HG02973 (cell line): ENCODE results near the gene DIS3L2.
"Not testable (repeated sequence)": the region's sequence is repeated elsewhere in the genome, so short reads cannot be mapped to it uniquely, and the experiment has no call there.

ENCODE experiments used
- ATAC-seq: cut with Tn5 transposase; IDR thresholded peaks from one replicate; pipeline ENCODE4 v1.9.1; 2021; ENCODE audit warnings: moderate library complexity; ENCODE audit not compliant: unreplicated experiment

DIS3L2 gene

DNA sequence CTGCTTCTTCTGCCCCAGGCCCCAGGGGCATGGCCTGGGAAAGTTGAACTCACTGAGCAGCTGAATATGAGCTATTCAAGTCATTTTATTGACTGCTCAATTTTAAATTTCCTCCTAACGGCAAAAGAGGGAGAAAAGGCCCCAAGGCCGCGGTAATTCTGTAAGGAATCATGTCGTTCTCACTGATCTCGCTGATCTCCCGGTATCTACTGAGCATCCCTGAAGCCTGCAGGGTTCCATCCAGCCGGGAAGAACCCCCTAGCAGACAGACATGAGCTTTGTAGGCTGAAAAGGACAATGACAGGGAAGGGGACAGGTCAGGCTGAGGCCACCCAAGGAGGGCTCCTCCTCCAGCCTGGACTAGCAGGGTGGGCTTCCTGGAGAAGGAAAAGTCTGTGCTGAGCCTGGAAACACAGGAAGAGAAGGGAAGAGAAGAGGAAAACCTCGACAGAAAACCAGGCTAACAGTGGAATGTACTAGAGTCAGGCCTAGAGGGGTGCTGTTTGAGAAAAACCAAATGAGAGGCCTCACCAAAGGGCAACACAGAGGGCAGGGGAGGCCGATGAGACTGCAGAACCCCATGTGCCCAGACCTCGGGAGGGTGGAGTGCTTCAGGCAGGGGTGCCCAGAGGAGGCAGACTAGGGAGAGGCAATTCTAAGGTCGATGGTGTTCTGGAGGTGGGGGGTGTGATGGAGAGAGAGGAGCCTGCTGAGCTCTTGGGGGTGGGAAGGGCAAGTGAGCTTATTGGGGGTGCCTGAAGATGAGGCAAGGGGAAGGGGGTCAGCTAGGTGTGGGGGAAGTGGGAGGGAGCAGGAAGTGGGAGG, 32.4 kb upstream of the DIS3L2 start:
- no peak for ATAC-seq

DNA sequence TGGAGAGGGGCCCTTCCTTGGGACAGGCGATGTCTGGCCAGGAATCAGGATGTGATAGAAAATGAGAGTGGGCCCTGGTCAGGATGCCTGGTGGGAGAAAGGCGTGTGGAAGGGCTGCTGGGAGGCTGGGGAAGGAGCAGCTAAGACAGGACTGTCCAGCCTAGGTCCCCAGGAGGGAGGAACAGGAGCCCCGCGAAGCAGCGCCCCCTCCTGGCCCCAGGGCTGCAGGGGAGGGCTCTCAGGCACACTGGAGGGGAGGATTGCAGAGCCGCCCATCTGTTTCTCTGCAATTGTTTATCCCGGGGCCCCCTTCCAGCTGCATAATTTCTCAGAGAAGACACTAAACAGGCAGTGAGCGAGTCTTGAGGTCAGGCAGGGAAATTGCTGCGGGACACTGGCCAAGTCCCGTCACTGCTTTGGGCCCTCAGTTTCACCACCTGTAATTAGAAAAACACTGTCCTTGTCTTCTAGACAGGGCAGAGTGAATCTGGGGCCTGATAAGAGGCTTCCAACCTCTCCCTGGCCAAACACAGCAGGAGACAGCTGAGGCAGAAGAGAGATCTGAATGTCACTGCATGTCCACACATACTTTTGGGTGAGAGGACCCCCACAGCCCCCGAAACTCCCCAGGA, 31.4 kb upstream of the DIS3L2 start:
- ATAC-seq = no peak

DNA sequence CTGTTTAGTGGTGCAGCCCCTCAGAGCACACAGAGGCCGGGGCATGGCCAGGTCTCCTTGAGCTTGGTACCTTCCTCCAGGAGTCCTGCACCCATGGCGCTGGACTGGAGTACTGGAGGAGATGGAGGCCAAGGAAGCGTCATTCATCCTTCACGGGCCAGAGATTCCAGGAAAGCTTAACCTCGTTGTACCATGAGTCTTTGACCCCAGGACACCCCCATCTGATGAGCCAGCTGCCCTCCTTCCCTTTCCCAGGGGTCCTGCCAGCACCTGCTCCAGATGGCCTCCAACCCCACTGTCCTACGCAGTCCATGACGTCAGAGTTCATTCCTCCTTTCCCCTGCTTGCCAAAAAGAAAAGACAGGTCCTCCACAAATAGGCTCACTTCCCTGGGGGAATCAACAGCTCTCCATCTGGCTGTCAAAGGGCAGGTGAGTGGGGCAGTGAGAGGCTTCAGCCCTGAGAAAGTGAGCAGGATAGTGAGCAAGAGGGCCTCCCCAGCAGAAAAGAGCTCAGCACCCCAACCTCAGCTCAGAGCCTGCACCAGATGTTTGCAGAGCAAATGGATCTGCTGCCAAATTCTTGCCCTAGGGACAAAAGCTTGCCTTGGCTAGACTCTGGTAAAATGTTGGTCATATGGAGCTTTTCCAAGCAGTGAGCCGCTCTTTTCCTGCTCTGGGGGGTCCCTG, 30.8 kb upstream of the DIS3L2 start:
- ATAC-seq = no peak

DNA sequence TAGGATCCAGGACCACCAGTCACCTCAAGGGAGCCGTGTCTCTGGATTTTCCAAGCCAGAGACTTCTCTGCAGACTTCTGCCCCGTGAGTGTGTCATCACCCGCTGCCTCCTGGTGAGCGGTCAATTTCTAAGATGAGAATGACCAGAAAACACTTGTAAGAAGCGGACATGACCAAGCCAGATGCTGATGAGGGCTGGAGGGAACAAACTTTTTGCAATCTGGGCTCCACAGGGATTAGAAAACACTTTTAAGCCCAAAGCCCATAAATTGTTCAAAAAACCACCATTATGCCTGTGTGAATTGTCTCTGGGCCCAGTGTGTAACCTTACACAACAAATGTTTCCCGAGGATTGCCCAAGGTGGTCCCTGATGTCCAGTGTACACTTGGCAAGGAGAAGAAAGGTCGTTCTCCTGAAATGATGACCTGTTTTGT, 30.0 kb upstream of the DIS3L2 start:
- no peak for ATAC-seq

DNA sequence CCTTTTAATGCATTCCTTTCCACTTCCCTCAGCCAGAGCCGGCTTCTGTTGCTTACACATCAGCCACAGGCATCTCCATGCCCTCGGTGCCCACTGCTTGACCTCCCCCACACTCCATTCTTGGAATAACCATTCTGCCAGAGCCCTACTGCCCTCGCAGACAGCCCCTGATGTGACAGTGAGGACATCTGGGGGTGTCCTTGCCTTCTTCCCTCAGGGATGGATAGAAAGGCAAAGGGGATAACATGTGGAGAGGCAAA, 28.9 kb upstream of the DIS3L2 start:
- no peak for ATAC-seq

DNA sequence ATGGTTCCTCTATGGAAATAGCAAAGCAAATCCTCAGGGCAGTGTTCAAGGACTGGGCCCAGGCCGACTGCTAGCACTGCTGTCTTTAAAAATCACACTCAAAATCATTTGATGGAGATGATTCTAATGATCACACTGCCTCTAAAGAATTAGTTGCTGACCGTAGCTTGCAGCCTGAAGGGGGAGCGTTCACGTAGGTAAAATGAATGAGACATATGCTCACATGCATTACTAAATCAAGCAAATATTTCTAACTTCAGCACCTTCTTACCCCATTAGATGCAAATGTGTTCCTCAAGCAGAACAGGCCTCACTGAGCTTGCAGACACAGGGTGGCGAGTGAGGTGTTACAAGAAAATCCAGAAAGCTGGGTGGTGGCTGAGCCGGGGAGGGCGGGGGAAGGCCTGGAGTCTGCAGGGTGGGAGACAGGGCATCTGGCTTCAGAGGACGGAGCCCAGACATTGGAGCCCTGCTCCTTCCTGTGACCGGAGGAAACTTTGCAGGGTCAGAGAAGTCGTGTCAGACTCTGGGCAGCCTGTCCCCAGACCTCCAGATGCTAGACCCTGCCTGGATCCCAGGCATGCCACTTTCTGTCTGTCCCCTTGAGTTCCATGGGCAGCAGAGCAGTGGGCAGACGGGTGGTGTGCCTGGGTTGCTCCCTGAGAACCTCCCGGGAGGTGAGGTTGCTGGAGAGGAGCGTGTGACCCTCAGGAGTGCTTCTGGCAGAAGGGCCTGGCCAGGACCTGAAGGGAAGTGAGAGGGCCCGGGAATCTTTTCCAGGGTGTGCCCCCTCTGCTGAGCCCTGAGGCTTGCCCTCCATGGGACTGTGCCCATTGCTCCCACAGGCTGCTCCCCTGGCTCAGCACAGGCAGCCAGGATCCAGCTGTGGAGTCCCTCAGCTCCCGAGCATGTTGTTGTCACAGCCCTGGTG, 28.3 kb upstream of the DIS3L2 start:
- no peak for ATAC-seq

DNA sequence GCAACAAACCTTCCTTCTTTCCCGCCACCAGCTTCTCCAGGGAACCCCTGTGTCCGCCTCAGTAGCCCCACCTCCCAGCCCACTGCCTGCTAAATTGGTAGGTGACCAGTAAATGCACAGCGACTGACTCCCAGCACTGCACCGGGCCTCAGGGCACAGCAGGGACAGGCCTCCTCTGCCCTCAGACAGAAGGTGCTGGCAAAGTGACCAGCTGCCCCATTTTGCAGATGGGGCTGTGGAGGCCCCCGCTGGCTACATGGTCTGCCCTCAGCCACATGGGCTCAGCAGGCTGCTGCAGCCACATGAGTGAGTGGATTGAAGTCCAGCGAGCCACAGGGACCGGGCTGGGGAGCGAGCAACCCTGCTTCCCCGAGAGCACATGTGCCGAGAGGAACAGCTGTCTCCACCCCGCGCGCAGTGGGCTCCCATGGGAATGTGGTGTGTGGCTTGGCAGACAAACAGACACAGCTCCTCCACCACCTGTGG, 27.6 kb upstream of the DIS3L2 start:
- no peak for ATAC-seq

DNA sequence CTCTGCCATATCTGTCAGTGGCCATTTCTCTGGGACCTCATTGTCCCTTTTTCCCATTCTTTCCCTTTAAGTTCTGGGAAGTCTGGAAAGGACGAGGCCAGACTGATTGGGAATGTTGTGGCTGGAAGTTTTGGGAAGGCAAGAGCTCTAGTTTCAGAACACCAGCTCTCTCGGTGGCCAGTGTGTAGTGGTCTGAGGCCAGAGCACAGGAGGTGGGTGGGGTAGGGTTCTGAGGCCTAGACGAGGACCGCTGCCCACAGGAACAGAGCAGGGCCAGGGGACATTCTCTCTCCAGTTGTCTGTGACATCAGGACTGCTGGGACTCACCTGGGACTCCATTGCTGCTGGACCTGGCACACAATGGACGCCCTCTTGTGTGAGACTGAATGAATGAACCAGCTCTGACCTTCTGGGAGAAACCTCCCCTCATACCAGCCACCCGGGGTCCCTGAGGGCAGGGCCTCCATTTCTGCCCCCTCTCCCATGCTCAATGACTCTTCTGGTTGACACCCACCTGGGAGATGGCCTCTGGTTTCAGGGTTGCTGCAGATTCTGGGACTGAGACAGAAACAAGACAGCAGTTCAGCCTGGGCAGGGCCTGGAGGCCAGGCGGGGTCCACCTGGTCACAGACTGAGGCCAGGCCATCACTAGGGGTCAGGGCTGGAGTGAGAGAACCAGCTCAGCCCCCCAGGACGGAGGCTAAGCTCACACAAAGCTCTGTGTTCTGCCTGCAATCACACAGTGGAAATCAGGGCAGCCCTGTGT, 26.9 kb upstream of the DIS3L2 start:
- ATAC-seq = no peak

DNA sequence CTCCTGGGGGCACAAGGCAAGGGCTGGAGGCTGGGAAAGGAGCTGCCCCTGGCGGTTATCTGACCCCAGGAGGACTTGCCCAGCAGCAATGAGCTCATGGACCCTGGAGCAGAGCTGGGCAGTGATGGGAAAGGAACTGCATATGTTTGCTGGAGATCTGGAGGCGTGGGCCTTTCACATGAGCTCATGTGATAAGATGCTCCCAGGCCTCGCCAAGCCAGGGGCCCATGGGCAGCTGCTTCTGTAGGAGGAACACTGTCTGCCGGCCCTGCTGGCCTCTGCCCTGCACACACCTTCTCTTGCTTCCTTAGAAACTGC, 26.3 kb upstream of the DIS3L2 start:
- ATAC-seq = no peak

DNA sequence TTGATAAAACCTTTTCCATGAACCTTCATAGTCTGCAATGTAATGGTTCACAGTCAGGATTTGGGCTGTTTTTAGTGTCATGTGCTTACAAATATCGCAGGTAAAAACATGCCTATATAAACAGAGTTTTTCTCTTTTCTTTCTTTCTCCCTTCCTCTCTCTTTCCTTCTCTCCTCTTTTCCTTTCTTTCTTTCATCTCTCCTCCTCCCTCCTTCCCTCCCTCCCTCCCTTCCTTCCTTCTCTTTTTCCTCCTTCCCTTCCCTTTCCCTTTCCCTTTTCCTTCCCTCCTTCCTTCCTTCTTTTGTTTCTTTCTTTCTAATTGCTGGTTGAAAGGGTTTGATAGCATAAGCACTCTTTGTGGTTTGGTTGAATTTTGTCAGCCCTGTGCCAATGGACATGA, 25.7 kb upstream of the DIS3L2 start:
- ATAC-seq = no peak

DNA sequence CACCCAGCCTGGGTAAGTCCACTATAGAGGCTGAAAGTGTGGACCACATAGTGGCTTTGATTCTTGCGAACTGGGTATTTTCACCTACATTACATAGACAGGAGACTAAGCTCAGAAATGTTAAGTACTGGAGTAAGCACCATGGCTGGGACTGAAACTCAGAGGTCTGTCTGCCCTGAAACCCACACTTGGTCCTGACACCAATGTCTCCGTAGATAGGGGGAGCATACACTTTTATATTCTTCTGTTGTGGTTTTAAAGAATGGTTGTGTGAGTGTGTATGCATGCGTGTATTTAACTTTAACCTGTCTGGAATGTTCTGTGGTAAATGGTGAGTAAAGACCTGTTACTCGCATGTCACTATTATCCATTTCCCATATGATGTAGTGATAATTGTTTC, 25.0 kb upstream of the DIS3L2 start:
- no peak for ATAC-seq

DNA sequence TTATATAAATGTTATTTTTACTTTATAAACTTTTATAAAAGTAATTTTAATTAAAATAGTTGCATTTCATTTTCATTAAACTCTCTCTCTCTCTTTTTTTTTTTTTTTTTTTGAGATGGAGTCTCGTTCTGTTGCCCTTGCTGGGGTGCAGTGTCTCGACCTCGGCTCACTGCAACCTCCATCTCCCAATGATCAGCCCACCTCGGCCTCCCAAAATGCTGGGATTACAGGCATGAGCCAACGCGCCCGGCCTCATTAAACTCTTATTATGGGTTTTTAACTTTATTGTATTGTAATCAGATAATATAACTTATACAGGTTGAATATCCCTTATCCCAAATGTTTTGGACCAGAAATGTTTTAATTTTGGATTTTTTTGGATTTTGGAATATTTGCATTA, 24.5 kb upstream of the DIS3L2 start:
- ATAC-seq = no peak

DNA sequence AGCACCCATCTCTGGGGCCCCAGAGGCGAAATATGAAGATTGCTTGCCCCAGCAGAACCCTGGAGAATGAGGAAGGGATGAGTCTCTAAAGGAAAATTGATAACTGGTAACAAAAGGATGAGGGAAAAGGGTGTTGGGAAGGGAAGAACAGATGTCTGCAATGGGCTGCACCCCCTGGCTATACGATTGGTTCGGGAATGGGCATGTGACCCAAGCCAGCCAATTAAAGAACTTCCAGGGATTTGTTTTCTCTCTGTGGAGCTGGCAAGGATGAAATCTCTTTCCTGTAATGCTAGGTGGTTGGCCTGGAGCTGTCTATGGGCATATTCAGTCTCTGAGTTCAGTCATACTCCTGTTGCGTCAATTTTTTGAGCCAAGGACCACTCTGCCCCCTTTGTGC, 22.5 kb upstream of the DIS3L2 start:
- no peak for ATAC-seq

DNA sequence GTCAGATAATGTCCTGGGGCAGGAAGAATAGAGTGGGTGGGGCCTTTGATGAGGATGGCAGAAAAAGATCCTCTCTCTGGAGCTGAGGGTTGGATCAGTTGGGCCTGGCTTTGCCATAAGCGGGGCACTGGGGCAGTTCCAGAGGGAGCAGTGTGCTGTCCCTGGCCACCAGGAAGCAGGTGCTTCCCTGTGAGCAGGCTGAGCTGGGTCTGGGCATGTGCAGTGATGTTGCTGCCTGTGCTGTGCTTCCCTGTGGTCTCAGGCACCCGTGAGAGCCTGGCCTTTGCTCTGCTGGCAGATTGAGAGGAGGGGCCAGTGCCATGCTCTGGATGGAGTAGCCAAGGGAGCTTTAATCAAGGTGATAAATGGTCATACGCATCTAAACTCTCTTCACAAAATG, 20.7 kb upstream of the DIS3L2 start:
- no peak for ATAC-seq

DNA sequence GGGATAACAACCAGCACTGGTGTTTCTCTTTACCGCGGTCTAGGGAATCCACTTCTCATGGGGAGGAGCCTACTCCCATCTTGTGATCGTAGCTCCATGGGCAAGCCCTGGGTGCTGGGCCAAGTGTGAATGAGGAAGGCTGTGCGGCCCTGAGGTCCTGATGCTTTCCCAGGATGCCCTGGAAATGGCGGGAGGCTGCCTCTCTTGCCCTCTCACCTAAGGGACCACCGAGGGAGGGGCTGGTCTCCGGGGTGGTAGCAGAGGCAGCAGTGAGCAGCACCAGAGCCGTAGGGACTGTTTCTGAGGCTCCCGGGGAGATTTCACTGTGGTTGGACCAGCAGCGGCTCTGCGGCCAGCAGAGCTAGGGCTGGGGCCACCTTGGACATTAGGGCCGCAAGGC, 19.8 kb upstream of the DIS3L2 start:
- ATAC-seq = no peak

DNA sequence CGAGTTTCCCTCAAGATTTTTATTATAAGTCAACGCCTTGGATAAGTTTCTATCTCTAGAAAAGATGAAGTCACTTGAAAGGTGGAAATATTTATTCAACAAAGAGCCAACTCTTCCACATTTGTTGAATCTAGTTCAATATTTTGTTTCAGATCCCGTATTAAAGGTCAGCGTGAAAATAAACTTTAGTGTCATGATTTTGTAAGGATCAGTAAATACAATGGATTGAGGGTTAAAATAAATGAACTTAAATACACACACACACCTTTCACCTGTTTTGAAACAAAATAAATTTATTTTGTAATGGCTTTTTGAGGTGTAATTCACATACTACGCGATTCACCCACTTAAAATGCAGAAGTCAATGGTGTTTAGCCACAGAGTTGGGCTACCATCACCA, 19.3 kb upstream of the DIS3L2 start:
- ATAC-seq = no peak

DNA sequence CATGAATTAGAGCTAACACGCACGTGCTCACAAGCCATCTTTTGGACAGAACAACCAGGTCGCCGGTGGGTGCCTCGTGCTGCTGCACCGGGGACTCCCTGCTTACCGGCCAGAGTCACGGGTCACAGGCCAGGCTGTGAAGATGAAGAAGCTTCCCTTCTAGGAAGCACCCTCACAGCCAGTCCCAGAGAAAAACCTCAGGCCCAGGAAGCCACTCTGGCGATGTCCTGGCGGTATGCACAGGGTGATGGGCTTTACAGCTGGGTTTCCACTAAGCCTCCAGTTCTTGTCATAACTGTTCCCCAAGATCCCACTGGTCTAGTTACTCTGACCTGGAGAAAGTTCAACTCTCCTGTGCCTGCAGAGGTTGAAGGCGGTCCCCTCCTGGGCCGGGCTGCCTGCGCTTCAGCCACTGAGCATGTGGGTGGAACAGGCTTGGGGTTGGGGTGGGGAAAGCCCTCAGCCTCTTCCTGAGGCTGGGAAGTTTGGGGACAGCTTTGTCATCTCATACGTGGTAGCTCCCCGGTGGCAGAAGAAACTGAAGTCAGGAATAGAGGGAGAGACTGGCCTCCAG, 15.2 kb upstream of the DIS3L2 start:
- no peak for ATAC-seq

DNA sequence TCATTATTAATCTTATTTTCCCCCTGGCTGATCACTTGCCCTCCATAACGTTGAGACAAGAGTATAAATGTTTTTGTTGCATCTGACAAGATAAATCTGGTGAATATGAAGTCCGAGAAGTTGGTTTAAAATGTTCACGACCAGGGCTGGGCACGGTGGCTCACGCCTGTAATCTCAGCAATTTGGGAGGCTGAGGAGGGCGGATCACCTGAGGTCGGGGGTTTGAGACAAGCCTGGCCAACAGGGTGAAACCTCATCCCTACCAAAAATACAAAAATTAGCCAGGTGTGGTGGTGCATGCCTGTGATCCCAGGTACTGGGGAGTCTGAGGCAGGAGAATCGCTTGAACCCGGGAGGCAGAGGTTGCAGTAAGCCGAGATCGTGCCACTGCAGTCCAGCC, 14.4 kb upstream of the DIS3L2 start:
- ATAC-seq = not testable (repeated sequence)

DNA sequence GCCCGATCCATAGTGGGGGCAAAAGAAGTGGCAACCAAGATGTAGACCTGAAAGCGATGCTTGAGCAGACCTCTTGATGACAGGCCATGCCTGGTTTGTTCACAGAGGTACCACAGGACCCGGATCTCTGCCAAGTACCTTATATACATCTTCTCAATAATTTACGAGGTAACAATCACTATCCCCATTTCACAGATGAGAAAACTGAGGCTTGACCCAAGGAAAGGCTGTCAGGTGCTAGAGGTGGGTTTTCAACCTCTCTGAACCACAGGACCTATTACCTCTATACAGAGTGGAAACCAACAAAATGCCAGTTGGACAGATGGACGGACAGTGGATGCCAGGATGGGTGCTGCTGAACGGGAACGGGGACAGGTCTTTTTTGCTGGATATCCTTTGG, 13.8 kb upstream of the DIS3L2 start:
- ATAC-seq = no peak

DNA sequence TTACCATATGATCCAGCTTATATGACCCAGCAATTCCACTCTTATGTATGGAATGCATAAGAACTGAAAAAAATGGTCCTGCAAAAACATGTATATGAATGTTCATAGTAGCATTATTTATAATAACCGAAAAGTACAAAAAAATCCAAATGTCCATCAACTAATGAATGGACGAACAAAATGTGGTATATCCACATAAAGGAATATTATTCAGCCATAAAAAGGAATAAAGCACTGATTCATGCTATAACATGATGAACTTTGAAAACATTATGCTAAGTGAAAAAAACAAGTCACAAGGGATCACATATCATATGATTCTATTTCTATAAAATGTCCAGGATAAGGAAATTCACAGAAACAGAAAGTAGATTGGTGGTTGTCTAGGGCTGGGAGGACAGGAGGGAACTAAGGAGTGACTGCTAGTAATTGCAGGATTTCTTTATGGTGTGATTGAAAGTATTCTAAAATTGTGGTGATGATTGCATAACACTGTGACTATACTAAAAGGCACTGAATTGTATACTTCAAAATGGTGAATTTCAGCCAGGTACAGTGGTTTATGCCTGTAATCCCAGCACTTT, 10.0 kb upstream of the DIS3L2 start:
- ATAC-seq = no peak
